Peyer's patch (tissue), 4 donors: ENCODE results near the gene CD2AP. TPM values are rescaled to one million over a fixed set of nuclear protein-coding genes. Genes with fewer than 3 reads are reported as not detected.
"Not testable (repeated sequence)": the region's sequence is repeated elsewhere in the genome, so short reads cannot be mapped to it uniquely, and the experiment has no call there.

Experiments
- DNase-seq, 3 donors: peaks; one replicate each; pipeline ENCODE4 v3.0.0-alpha.2; 2017 to 2019
- H3K27ac ChIP-seq, 4 donors: fragments of 200-600 bp; sonication (generic); one replicate each; pipeline ENCODE4 v1.5.1; 2016 to 2019
- H3K27me3 ChIP-seq, 2 donors: fragments of 200-600 bp; sonication (generic); one replicate each; pipeline ENCODE4 v1.5.1; 2019
- H3K36me3 ChIP-seq, 3 donors: fragments of 200-600 bp; sonication (generic); one replicate each; pipeline ENCODE4 v1.5.1; 2016 to 2019
- H3K4me1 ChIP-seq, 4 donors: fragments of 200-600 bp; sonication (generic); one replicate each; pipeline ENCODE4 v1.5.1; 2016 to 2019
- H3K4me3 ChIP-seq, 4 donors: fragments of 200-600 bp; sonication (generic); 1 replicate in 3 of 4; 2 replicates in 1 of 4; pipeline ENCODE4 v1.5.1; 2016 to 2019; ENCODE audit warnings: mild to moderate bottlenecking in 1 of 4
- H3K9me3 ChIP-seq, 4 donors: fragments of 200-600 bp; sonication (generic); one replicate each; pipeline ENCODE4 v1.5.1; 2016 to 2019; ENCODE audit warnings: mild to moderate bottlenecking in 1 of 4
- POLR2A ChIP-seq, 2 donors: fragments of 450-650 bp; IDR thresholded peaks; one replicate each; pipeline ENCODE4 v1.5.1; 2017; ENCODE audit warnings: antibody characterized with exemption in 2 of 2, mild to moderate bottlenecking in 2 of 2, moderate library complexity in 2 of 2
- total RNA-seq, 4 donors: library from RNA; depleted of rRNA; stranded (reverse); fragments of >200 nt; gene quantifications; one replicate each; pipeline ENCODE4 v1.1.0, GENCODE V29; 2016
- TF ChIP-seq, protein P1 (sequence below), 6 experiments: fragments of 450-650 bp in 4 of 6; fragments of 200-600 bp in 2 of 6; sonication (generic) in 1 of 6; IDR thresholded peaks; one replicate each; pipeline ENCODE4 v1.5.1; 2017 to 2019; ENCODE audit warnings: antibody characterized with exemption in 6 of 6, mild to moderate bottlenecking in 3 of 6, moderate library complexity in 1 of 6

CD2AP gene
- total RNA-seq, 4 donors from 2014 or later, result 59.4 to 151 (median 96.8) TPM

DNA sequence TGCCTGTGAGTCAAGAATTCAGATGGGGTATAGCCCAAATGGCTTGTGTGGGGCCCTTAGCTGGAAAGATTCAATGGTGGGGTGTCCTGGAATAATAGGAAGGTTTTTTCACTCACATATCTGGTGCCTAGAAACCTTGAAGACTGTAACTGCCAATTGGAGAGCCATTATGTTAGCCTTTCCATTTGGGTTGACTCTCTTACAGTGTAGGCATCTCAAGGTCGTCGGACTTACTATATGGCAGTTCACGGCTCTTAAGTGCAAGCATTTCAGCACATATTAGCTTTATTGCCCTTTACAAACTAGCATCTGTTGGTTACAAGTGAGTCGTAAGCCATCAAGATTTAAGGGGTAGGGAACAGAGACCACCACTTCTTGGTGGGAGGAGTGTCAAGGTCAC is 74.1 kb downstream of the CD2AP start:
- no peaks in the 10 kb centered on the region for H3K4me1 ChIP-seq
- peaks cover 0 to 14% (median 0%) of the 10 kb centered on the region in 3 donors for H3K36me3 ChIP-seq
- no peak for DNase-seq
- no peak overlapping the region for H3K4me3 ChIP-seq
- no peaks in the 10 kb centered on the region for H3K27me3 ChIP-seq
- no peak overlapping the region for H3K27ac ChIP-seq
- TF ChIP-seq, protein P1, sequence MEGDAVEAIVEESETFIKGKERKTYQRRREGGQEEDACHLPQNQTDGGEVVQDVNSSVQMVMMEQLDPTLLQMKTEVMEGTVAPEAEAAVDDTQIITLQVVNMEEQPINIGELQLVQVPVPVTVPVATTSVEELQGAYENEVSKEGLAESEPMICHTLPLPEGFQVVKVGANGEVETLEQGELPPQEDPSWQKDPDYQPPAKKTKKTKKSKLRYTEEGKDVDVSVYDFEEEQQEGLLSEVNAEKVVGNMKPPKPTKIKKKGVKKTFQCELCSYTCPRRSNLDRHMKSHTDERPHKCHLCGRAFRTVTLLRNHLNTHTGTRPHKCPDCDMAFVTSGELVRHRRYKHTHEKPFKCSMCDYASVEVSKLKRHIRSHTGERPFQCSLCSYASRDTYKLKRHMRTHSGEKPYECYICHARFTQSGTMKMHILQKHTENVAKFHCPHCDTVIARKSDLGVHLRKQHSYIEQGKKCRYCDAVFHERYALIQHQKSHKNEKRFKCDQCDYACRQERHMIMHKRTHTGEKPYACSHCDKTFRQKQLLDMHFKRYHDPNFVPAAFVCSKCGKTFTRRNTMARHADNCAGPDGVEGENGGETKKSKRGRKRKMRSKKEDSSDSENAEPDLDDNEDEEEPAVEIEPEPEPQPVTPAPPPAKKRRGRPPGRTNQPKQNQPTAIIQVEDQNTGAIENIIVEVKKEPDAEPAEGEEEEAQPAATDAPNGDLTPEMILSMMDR (IDR thresholded peaks at IDR 0.05), result no peak
- no peak for TF ChIP-seq POLR2A (IDR thresholded peaks at IDR 0.05)
- no peaks in the 10 kb centered on the region for H3K9me3 ChIP-seq

DNA sequence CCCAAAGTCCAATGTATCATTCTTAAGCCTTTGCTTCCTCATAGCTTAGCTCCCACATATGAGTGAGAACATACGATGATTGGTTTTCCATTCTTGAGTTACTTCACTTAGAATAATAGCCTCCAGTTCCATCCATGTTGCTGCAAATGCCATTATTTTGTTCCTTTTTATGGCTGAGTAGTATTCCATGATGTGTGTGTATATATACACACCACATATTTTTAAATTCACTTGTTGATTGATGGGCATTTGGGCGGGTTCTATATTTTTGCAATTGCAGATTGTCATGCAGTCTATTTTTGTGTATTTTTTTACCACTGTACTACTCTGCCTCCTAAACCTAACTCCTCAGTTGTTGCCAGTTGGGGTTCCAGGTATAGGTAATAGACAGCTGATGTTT is 74.7 kb downstream of the CD2AP start:
- DNase-seq, result no peak
- Histone ChIP-seq H3K4me1 (no peaks in the 10 kb centered on the region), H3K36me3 (peaks cover 0 to 9% (median 0%) of the 10 kb centered on the region in 3 donors), H3K27ac (no peak overlapping the region), H3K27me3 (no peaks in the 10 kb centered on the region), H3K9me3 (no peaks in the 10 kb centered on the region), H3K4me3 (no peak overlapping the region)
- TF ChIP-seq POLR2A (IDR thresholded peaks at IDR 0.05), result no peak
- TF ChIP-seq, protein P1 (IDR thresholded peaks at IDR 0.05), result no peak

DNA sequence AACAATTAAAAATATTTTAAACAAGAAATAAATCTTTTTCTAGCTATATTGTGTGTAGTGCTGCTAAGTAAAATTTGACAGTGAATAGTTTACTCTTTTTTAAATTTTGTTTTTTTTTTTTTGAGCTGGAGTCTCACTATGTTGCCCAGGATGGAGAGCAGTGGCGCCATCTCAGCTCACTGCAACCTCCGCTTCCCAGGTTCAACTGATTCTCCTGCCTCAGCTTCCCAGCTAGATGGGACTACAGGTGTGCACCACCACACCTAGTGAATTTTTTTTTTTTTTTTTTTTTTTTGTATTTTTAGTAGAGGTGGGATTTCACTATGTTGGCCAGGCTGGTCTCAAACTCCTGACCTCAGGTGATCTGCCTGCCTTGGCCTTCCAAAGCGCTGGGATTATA is 75.7 kb downstream of the CD2AP start:
- not testable (repeated sequence) for H3K27ac ChIP-seq, H3K27me3 ChIP-seq, H3K4me1 ChIP-seq, H3K4me3 ChIP-seq, H3K36me3 ChIP-seq, H3K9me3 ChIP-seq, DNase-seq

DNA sequence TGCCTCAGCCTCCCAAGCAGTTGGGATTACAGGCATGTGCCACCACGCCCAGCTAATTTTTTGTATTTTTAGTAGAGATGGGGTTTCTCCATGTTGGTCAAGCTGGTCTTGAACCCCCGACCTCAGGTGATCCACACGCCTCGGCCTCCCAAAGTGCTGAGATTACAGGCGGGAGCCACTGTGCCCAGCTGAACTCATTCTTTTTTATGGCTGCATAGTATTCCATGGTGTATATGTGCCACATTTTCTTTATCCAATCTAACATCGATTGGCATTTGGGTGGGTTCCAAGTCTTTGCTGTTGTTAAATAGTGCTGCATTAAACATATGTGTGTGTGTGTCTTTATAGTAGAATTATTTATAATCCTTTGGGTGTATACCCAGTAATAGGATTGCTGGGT is 78.9 kb downstream of the CD2AP start:
- not testable (repeated sequence) for H3K27me3 ChIP-seq, H3K4me3 ChIP-seq, DNase-seq, H3K9me3 ChIP-seq, H3K36me3 ChIP-seq, H3K4me1 ChIP-seq, H3K27ac ChIP-seq

DNA sequence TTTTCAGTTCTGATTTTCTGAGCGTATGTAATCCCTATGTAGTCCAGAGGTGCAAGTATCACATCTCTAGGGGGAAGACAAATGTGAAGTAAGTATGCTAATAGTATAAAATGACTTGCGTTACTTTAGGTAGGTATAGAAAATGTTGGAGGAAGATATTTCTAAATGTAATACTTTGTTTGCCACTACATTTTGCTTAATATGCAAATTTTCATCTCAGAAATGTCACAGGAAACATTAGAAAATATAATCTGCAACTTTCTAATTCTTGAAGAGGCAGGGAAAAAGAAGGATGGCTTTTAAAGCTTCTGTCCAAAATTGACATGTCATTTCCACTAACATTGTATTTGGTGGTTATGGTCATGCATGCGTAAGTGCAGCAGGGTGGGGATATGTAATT is 85.6 kb downstream of the CD2AP start:
- Histone ChIP-seq H3K27ac (no peak overlapping the region), H3K36me3 (peaks cover 0 to 7% (median 0%) of the 10 kb centered on the region in 3 donors), H3K4me1 (no peaks in the 10 kb centered on the region), H3K4me3 (no peak overlapping the region), H3K9me3 (no peaks in the 10 kb centered on the region), H3K27me3 (no peaks in the 10 kb centered on the region)
- TF ChIP-seq POLR2A (IDR thresholded peaks at IDR 0.05), result no peak
- TF ChIP-seq, protein P1 (IDR thresholded peaks at IDR 0.05), result no peak
- DNase-seq, result no peak

DNA sequence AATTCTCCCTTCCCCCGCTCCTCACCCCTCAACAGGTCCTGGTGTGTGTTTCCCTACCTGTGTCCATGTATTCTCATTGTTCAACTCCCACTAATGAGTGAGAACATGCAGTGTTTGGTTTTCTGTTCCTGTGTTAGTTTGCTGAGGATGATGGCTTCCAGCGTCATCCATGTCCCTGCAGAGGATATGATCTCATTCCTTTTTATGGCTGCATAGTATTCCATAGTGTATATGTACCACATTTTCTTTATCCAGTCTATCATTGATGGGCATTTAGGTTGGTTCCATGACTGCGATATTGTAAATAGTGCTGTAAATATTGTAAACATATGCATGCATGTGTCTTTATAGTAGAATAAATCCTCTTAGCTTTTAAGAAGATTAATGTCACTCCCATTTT is 89.0 kb downstream of the CD2AP start:
- not testable (repeated sequence) for H3K27me3 ChIP-seq, H3K27ac ChIP-seq, DNase-seq, H3K4me1 ChIP-seq, H3K9me3 ChIP-seq, H3K4me3 ChIP-seq
- H3K36me3 ChIP-seq, result peaks cover 0 to 15% (median 0%) of the 10 kb centered on the region in 3 donors

DNA sequence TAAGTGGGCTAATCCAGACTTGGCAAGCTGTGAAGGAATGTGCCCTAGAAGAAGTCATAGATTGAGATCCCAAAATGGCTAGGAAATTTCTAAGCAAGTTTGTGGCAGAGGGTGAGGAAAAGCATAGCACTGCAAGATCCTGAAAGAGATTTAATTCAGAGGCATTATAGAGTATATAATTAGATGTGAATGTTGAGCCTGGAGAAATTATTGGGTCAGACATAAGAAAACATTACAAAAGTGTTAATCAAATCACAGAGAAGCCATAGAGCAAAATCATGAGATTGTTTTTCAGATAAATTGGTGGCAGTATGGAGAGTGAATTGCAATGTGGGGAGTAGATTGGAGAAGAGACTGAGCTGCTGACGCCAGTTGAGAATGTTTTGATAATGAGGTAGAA is 90.0 kb downstream of the CD2AP start:
- H3K27ac ChIP-seq, result no peak overlapping the region
- H3K36me3 ChIP-seq, result peaks cover 0 to 15% (median 0%) of the 10 kb centered on the region in 3 donors
- no peak for TF ChIP-seq POLR2A (IDR thresholded peaks at IDR 0.05)
- TF ChIP-seq, protein P1 (IDR thresholded peaks at IDR 0.05), result no peak
- no peak overlapping the region for H3K4me3 ChIP-seq
- no peaks in the 10 kb centered on the region for H3K27me3 ChIP-seq
- no peaks in the 10 kb centered on the region for H3K4me1 ChIP-seq
- H3K9me3 ChIP-seq, result no peaks in the 10 kb centered on the region
- DNase-seq, result no peak
